ENCODE measurements around the gene ZNF593OS.
A peak's percentile ranks its signal among the peaks of the same experiment; 100 is the strongest.

Gene ZNF593OS

GRCh38 chr1:26182383-26182696 is 10.7 kb upstream of the ZNF593OS start:
- DNase-seq, result no peak

GRCh38 chr1:26181586-26182382 is 10.2 kb upstream of the ZNF593OS start:
- no peak for DNase-seq

GRCh38 chr1:26180010-26180506 is 8.4 kb upstream of the ZNF593OS start:
- no peak for DNase-seq

DNA sequence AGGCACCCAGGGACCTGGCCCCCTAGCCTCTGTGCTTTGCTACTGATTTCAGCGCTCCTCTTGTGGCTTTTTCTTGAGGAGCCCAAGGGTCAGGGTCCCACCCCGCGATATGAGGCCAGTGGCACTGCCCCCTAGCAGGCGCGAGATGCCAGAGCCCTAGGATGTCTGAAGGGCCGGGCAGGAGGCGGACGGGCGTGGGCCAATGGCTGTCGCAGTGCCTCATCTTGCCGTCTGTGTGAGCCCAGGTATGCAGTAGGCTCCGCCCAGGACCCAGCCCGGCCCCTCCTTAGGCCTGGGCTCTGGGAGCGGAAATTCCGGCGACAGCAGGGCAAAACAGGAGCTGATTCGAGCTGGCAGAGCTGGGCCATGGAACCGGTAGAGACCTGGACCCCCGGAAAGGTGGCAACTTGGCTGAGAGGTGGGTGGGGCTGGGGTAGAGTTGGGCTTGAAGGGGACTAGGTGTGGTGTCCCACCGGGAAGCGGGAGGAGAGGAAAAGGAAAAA is 5.6 kb upstream of the ZNF593OS start, which contains the start of gene CNKSR1:
Gene CNKSR1, plus strand, starts transcription at position 310 of the 503 bp plus-strand sequence. Its CDS starts 57 bp downstream, at position 367.
- peak; percentile 84 for DNase-seq

GRCh38 chr1:26175346-26175745 is 3.7 kb upstream of the ZNF593OS start:
- DNase-seq, result no peak

DNA sequence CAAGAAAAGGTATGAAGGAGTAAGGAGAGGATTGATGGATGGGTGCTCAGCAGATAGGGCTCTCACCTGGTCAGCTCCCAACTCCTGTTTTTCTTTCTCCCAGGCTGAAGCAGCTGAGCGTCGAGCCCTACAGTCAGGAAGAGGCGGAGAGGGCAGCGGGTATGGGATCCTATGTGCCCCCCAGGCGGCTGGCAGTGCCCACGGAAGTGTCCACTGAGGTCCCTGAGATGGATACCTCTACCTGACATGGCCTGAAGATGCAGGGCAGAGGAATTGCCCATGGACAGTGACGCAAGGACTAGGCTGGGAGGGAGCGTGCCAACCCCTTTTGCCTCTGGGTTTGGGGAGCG is 1.2 kb downstream of the ZNF593OS start:
- no peak for DNase-seq

DNA sequence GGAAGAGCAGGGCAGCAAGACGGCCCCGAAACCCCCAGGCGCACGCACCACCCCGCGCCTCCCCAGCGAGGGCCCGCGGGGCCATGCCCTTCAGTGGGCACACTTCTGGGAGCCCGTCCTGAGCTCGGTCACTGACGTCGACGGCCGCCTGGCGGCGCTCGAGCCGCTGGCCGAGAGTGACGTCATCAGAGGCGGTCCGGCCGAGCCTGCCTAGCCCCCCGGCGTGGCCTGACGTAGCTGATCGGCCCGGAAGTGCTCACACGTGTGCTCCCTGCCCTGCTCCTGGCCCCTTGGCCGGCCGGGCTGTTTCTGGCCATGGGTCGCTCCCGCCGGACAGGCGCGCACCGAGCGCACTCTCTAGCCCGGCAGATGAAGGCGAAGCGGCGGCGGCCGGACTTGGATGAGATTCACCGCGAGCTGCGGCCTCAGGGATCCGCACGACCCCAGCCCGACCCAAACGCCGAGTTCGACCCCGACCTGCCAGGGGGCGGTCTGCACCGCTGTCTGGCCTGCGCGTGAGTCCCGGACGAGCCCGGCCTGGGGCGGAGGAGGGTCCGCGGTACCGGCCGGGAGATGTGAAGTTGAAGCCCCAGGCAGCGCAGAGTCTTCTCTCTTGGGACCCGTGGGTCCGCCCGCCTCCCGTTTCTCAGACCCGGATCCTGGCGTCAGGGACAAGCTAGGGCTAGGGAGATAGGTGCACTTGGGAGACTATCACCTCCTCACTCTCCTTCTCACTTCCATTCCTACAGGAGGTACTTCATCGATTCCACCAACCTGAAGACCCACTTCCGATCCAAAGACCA is 1.8 kb downstream of the ZNF593OS start, which contains the start of gene ZNF593:
Gene ZNF593, plus strand, starts transcription at position 240 of the 803 bp plus-strand sequence. Its CDS starts 76 bp downstream, at position 316.
- peak; percentile 87 for DNase-seq

DNA sequence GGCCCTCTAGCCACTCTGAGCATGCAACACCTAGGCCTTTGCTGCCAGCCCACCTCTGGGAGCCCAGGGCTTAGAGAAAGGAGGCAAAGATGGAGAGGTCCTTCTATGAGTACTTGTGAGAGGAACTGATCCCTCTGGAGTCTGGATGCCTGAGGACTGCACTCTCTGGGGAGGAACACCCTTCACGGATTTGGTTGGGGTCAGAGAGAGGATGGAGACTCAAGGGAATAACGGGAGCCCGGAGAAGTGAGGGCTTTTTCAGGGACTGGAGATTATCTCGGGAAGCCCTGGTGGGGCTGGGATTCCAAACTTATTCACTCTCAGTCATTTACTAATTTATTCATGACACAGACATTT is 2.5 kb downstream of the ZNF593OS start:
- no peak for DNase-seq

GRCh38 chr1:26168410-26169197 is 3.0 kb downstream of the ZNF593OS start, which contains the start of gene C1orf232:
C1orf232 (minus strand) TSS chr1:26168963; CDS start chr1:26168499, 464 bp downstream.
- DNase-seq, result peak; percentile 65

- DNase-seq, result no peak
Measured at GRCh38 chr1:26166719-26167281, 4.8 kb downstream of the ZNF593OS start.

DNA sequence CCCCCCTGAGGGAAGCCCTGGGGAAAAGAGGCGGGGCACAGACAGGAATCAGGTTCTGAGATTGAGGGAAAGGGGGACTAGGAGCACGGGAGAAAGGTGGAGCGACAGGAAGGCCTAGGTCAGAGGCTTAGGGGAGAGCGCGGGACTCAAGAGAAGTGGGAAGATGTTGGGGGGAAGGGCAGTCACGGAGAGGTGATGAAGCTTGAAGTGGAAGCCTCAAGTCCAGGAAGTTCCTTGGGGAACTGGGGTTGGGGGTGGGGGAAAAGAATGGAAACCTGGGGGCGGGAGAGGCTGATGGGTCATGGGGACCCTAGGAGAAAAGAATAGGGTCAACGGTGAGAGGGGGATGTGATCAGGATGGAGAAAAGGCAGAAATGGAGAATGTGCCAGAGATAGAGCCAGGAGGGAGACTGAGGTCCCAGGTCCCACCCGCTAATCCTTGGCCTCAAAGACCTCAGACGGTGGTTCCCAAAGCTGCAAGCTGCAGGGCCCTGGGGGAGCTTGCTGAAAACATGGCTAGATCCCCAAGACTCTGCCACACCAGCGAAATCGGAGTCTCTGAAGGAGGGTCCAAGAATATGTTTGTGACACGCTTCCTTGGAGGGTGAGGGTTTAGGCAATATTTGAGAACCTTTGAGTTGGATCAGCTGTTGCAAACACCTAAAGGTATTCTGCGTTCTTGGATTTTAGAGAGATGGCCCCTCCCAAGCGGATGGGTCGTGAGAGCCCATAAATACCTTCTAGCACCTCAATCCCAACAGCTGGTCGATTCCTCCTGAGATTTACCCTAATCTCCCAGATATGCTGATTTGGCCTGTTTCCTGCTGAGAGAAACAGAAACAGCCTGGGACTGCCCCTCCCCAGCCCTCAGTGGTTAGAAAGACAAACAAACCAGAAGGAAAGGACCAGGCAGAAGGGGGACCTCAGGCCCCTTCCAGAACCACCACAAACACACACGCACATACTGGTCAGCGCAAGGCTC is 6.5 kb downstream of the ZNF593OS start:
- no peak for DNase-seq

- DNase-seq, result no peak
Measured at GRCh38 chr1:26164036-26164860, 7.4 kb downstream of the ZNF593OS start.

DNA sequence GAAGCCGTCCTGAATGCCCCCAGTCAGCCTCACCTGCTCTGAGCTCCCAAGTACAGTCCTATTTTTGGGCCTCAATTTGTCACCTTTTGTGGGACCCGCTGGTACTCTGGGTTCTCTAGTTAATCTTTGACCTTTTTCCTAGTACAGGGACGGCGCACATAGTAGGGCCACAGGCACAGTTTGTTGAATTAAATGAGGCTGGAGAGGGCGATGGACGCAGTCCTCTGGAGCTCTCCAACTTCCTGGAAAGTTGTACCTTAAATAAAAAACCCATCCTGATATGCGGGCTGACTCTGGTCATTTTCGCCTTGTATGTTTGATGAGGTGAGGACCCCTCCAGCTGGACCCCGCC is 8.0 kb downstream of the ZNF593OS start:
- DNase-seq, result no peak

DNA sequence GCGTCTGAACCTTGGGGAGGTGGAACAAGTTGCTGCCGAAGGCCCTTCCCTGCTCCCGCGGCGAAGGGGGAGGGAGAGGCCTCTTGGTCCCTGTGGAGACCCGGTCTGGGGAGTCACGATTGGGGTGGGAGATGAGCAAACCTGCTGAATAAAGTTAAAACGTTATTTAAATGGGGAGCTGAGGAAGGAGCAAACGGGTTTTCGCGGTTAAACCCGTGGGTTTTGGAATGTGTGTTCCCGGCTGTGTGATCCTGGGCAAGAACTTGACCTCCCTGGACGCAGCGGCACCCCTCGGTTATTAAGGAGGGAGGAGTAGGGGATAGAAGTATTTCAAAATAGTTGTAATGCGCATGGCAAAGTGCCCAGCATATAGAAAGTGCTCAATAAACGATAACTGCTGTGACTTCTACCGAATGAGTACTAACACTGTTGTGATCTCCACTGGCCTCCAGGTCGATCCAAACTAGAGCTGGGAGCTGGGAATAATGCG is 9.4 kb downstream of the ZNF593OS start:
- no peak for DNase-seq

GRCh38 chr1:26161415-26162219 is 10.0 kb downstream of the ZNF593OS start:
- DNase-seq, result peak; percentile 41

DNA sequence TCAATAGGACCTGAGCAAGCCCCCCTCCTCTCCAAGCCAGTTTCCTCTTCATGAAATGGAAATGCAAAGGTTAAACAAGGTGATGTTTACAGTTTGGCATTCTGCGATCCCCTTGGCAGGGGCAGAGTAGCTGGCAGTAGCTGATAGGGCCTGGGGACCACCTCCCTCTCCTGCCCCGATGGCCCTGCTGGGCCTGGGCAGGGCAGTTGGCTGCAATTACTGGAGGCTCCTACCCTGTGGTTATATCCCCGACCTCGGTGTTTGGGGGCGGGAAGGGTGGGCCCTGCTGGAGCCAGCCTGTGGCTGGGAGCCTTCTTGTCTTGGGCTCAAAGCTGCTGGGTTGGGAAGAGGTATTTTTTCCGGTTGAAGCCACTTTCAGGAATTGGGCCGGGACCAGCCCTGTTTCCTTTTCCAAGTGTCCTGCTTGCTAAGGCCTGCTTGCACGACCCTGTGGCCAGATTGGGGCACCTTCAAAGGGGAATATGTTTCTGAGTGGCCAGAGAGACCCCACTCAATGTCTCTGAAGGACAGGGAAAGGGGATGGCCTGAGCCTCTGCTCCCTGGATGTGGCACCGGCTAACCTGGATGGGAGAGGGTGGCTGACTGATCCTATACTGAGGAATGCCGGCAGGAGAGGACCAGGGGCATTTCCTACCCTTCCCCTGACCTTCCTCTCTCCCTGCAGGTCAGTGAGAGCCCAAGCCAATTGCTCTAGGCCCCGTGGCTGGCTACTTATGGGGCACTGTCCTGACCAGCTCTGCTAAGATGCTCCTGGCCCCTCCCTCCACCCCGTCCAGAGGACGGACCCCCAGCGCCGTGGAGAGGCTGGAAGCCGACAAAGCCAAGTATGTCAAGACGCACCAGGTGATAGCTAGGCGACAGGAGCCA is 10.9 kb downstream of the ZNF593OS start:
- DNase-seq, result no peak

DNA sequence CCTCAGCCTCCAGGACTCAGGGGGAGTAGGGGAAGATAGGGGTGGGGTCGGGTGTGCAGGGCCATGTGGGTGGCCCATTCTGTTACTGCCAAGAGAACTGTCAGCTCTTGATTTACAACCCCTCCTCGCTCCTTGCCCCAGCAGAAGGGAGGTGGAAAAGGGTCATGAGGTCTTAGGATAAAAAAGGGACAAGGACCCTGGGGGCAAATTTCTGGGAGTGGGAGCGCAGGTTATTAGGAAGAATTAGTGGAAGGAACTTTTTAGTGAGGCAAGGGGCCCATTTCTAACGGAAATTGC is 11.9 kb downstream of the ZNF593OS start:
- no peak for DNase-seq
